ENCODE measurements around the gene RBPMS2.
"Not testable (repeated sequence)": the region's sequence is repeated elsewhere in the genome, so short reads cannot be mapped to it uniquely, and the experiment has no call there.

RBPMS2 gene

GRCh38 chr15:64751464-64751863, 23.9 kb downstream of the RBPMS2 start:
- no peak for FAIRE-seq

- no peak for FAIRE-seq
Measured at GRCh38 chr15:64749999-64750657, 25.3 kb downstream of the RBPMS2 start.

GRCh38 chr15:64749167-64749566, 26.2 kb downstream of the RBPMS2 start:
- FAIRE-seq: no peak

GRCh38 chr15:64748251-64748650, 27.1 kb downstream of the RBPMS2 start:
- FAIRE-seq: no peak

- no peak for FAIRE-seq
Measured at GRCh38 chr15:64747578-64747977, 27.8 kb downstream of the RBPMS2 start.

- no peak for FAIRE-seq
Measured at GRCh38 chr15:64746921-64747320, 28.5 kb downstream of the RBPMS2 start.

GRCh38 chr15:64746356-64746755, 29.0 kb downstream of the RBPMS2 start:
- FAIRE-seq: no peak

- FAIRE-seq: no peak
Measured at GRCh38 chr15:64743691-64744090, 31.7 kb downstream of the RBPMS2 start.

GRCh38 chr15:64742921-64743320, 32.5 kb downstream of the RBPMS2 start:
- no peak for FAIRE-seq

GRCh38 chr15:64742385-64742784, 33.0 kb downstream of the RBPMS2 start:
- no peak for FAIRE-seq

GRCh38 chr15:64741708-64742107, 33.7 kb downstream of the RBPMS2 start:
- FAIRE-seq: not testable (repeated sequence)

- no peak for FAIRE-seq
Measured at GRCh38 chr15:64740311-64741170, 34.8 kb downstream of the RBPMS2 start.

GRCh38 chr15:64739577-64740143, 35.7 kb downstream of the RBPMS2 start:
- FAIRE-seq: no peak

- FAIRE-seq: no peak
Measured at GRCh38 chr15:64739156-64739555, 36.2 kb downstream of the RBPMS2 start.

- FAIRE-seq: no peak
Measured at GRCh38 chr15:64738226-64739095, 36.9 kb downstream of the RBPMS2 start.

GRCh38 chr15:64732156-64732860, 43.1 kb downstream of the RBPMS2 start:
- no peak for FAIRE-seq

- FAIRE-seq: no peak
Measured at GRCh38 chr15:64731805-64732151, 43.6 kb downstream of the RBPMS2 start.

GRCh38 chr15:64731012-64731804, 44.2 kb downstream of the RBPMS2 start:
- no peak for FAIRE-seq

- FAIRE-seq: no peak
Measured at GRCh38 chr15:64730151-64730550, 45.2 kb downstream of the RBPMS2 start.

GRCh38 chr15:64720188-64720587, 55.2 kb downstream of the RBPMS2 start:
- FAIRE-seq: no peak

- no peak for FAIRE-seq
Measured at GRCh38 chr15:64717735-64718495, 57.5 kb downstream of the RBPMS2 start.

Measured in A204.1 (cell line).